Breast epithelium (tissue), 3 donors: ENCODE measurements around the gene CSRNP3.

Experiments used
- CTCF ChIP-seq, 3 donors: fragments of 450-650 bp; IDR thresholded peaks; one replicate each; pipeline ENCODE4 v1.5.1; 2016 to 2017; ENCODE audit warnings: antibody characterized with exemption in 3 of 3, mild to moderate bottlenecking in 3 of 3, moderate library complexity in 3 of 3
- POLR2A ChIP-seq: fragments of 450-650 bp; IDR thresholded peaks from one replicate; pipeline ENCODE4 v1.6.1; 2016; ENCODE audit warnings: antibody characterized with exemption, mild to moderate bottlenecking, moderate library complexity

- TF ChIP-seq CTCF (IDR thresholded peaks at IDR 0.05): no peak
- TF ChIP-seq POLR2A: no peak
These were observed 21.1 kb upstream of the CSRNP3 start for GRCh38 chr2:165448406-165448805.
